Trophoblast cell (in vitro differentiated cells and primary cell): ENCODE results near the gene DGCR6L.
"Not testable (repeated sequence)": the region's sequence is repeated elsewhere in the genome, so short reads cannot be mapped to it uniquely, and the experiment has no call there.

Source experiments
- DNase-seq, 2 donors: peaks; one replicate each; pipeline ENCODE4 v3.0.0-alpha.2; 2016
- H2AFZ ChIP-seq: 2 replicates; pipeline ENCODE4 v1.6.1; 2013; ENCODE audit warnings: low read length, moderate library complexity, mild to moderate bottlenecking; ENCODE audit not compliant: insufficient read depth, poor library complexity
- H2AK5ac ChIP-seq: 2 replicates; pipeline ENCODE4 v1.6.1; 2013; ENCODE audit warnings: mild to moderate bottlenecking, low read length
- H2BK120ac ChIP-seq: 2 replicates; pipeline ENCODE4 v1.6.1; 2013; ENCODE audit warnings: low read length, mild to moderate bottlenecking, moderate library complexity; ENCODE audit not compliant: insufficient read depth, poor library complexity
- H2BK12ac ChIP-seq: 2 replicates; pipeline ENCODE4 v1.6.1; 2013; ENCODE audit warnings: mild to moderate bottlenecking, low read length, moderate library complexity
- H2BK5ac ChIP-seq: 2 replicates; pipeline ENCODE4 v1.6.1; 2013; ENCODE audit warnings: low read length, low read depth, moderate library complexity, mild to moderate bottlenecking; ENCODE audit not compliant: poor library complexity
- H3K14ac ChIP-seq: 2 replicates; pipeline ENCODE4 v1.6.1; 2013; ENCODE audit warnings: mild to moderate bottlenecking, low read length
- H3K18ac ChIP-seq: 2 replicates; pipeline ENCODE4 v1.6.1; 2013; ENCODE audit warnings: mild to moderate bottlenecking, low read length
- H3K23ac ChIP-seq: 2 replicates; pipeline ENCODE4 v1.6.1; 2013; ENCODE audit warnings: low read length
- H3K27ac ChIP-seq: 2 replicates; pipeline ENCODE4 v1.5.1; 2013; ENCODE audit warnings: low read depth, mild to moderate bottlenecking, inconsistent platforms, low read length, moderate library complexity
- H3K27me3 ChIP-seq: 2 replicates; pipeline ENCODE4 v1.6.1; 2013; ENCODE audit warnings: inconsistent platforms, mild to moderate bottlenecking, low read length, moderate library complexity; ENCODE audit not compliant: insufficient read depth
- H3K36me3 ChIP-seq, 2 experiments: 1 replicate in 1 of 2; 2 replicates in 1 of 2; pipeline ENCODE4 v1.6.1; 2013; ENCODE audit warnings: low read length in 2 of 2, mild to moderate bottlenecking in 2 of 2, moderate library complexity in 1 of 2; ENCODE audit not compliant: insufficient read depth in 2 of 2, control insufficient read depth in 1 of 2
- H3K4ac ChIP-seq: 2 replicates; pipeline ENCODE4 v1.6.1; 2013; ENCODE audit warnings: low read depth, mild to moderate bottlenecking, low read length, moderate library complexity
- H3K4me1 ChIP-seq, 2 experiments: 1 replicate in 1 of 2; 2 replicates in 1 of 2; pipeline ENCODE4 v1.6.1; 2013; ENCODE audit warnings: low read length in 2 of 2, mild to moderate bottlenecking in 2 of 2, moderate library complexity in 1 of 2; ENCODE audit not compliant: insufficient read depth in 2 of 2, control insufficient read depth in 1 of 2
- H3K4me2 ChIP-seq: 2 replicates; pipeline ENCODE4 v1.6.1; 2013; ENCODE audit warnings: inconsistent platforms, mild to moderate bottlenecking, low read length, moderate library complexity
- H3K4me3 ChIP-seq: 2 replicates; pipeline ENCODE4 v1.5.1; 2013; ENCODE audit warnings: mild to moderate bottlenecking, low read depth, low read length, inconsistent platforms
- H3K79me1 ChIP-seq: one replicate; pipeline ENCODE4 v1.6.1; 2013; ENCODE audit warnings: low read length
- H3K79me2 ChIP-seq: 2 replicates; pipeline ENCODE4 v1.6.1; 2013; ENCODE audit warnings: low read length, mild to moderate bottlenecking; ENCODE audit not compliant: control insufficient read depth, insufficient read depth, poor library complexity
- H3K9ac ChIP-seq: 2 replicates; pipeline ENCODE4 v1.6.1; 2013; ENCODE audit warnings: mild to moderate bottlenecking, low read length
- H3K9me3 ChIP-seq: 2 replicates; pipeline ENCODE4 v1.6.1; 2013; ENCODE audit warnings: low read depth, mild to moderate bottlenecking, control low read depth, inconsistent platforms, low read length; ENCODE audit not compliant: insufficient read depth
- H4K12ac ChIP-seq: 2 replicates; pipeline ENCODE4 v1.6.1; 2013; ENCODE audit warnings: low read depth, mild to moderate bottlenecking, low read length, moderate library complexity
- H4K8ac ChIP-seq: 2 replicates; pipeline ENCODE4 v1.6.1; 2013; ENCODE audit warnings: low read depth, mild to moderate bottlenecking, low read length, moderate library complexity
- H4K91ac ChIP-seq: one replicate; pipeline ENCODE4 v1.6.1; 2013; ENCODE audit warnings: low read depth, mild to moderate bottlenecking, low read length, moderate library complexity
- WGBS: extraction: QIAGEN DNeasy Blood & Tissue Kit; methylation state at CpG from one replicate; pipeline ENCODE4 v1.1.7; 2013; ENCODE audit warnings: missing lambda C conversion rate; ENCODE audit not compliant: insufficient read length, insufficient coverage; ENCODE audit errors: extremely low coverage; 5-methylcytosine and 5-hydroxymethylcytosine counted together

Gene DGCR6L

DNA sequence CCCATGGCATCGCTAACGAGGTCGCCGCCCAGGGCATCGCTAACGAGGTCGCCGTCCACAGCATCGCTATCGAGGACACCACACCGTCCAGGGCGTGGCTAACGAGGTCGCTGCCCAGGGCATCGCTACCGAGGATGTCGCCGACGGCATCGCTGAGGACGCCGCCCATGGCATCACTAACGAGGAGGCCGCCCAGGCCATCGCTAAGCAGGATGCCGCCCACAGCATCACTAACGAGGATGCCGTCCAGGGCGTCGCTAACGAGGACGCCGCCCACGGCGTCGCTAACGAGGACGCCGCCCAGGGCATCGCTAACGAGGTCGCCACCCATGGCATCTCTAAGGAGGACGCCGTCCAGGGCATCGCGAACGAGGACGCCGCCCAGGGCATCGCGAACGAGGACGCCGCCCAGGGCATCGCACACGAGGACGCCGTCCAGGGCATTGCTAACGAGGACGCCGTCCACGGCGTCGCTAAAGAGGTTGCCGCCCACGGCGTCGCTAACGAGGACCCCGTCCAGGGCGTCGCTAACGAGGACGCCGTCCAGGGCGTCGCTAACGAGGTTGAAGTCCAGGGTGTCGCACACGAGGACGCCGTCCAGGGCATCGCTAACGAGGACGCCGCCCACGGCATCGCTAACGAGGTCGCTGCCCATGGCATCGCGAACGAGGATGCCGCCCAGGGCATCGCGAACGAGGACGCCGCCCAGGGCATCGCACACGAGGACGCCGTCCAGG is 38.8 kb upstream of the DGCR6L start:
- H4K12ac ChIP-seq, H2BK5ac ChIP-seq, H2AK5ac ChIP-seq, H3K4me1 ChIP-seq, H4K8ac ChIP-seq, H3K4me2 ChIP-seq, H4K91ac ChIP-seq, H2BK12ac ChIP-seq, H3K4ac ChIP-seq, DNase-seq, H3K14ac ChIP-seq, H3K27me3 ChIP-seq, H3K27ac ChIP-seq, H2AFZ ChIP-seq, H3K79me1 ChIP-seq, H3K18ac ChIP-seq, H3K36me3 ChIP-seq, H3K79me2 ChIP-seq, H3K9ac ChIP-seq, H3K23ac ChIP-seq, H3K4me3 ChIP-seq, H2BK120ac ChIP-seq: not testable (repeated sequence)
- peaks cover 12% of the 10 kb centered on the region for H3K9me3 ChIP-seq
- no CpG with 5 or more reads among the region's 103 CpGs for WGBS

DNA sequence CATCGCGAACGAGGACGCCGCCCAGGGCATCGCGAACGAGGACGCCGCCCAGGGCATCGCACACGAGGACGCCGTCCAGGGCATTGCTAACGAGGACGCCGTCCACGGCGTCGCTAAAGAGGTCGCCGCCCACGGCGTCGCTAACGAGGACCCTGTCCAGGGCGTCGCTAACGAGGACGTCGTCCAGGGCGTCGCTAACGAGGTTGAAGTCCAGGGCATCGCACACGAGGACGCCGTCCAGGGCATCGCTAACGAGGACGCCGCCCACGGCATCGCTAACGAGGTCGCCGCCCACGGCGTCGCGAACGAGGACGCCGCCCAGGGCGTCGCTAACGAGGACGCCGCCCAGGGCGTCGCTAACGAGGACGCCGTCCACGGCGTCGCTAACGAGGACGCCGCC is 38.1 kb upstream of the DGCR6L start:
- H2BK120ac ChIP-seq, H3K79me1 ChIP-seq, H3K23ac ChIP-seq, H3K14ac ChIP-seq, H2AK5ac ChIP-seq, H2BK5ac ChIP-seq, H3K4me3 ChIP-seq, H3K4ac ChIP-seq, H2BK12ac ChIP-seq, H3K36me3 ChIP-seq, H4K12ac ChIP-seq, H4K8ac ChIP-seq, H2AFZ ChIP-seq, H3K4me2 ChIP-seq, H3K27me3 ChIP-seq, H3K79me2 ChIP-seq, H3K4me1 ChIP-seq, H3K27ac ChIP-seq, H3K18ac ChIP-seq, H4K91ac ChIP-seq, DNase-seq, H3K9ac ChIP-seq: not testable (repeated sequence)
- peaks cover 12% of the 10 kb centered on the region for H3K9me3 ChIP-seq
- WGBS: no CpG with 5 or more reads among the region's 70 CpGs

DNA sequence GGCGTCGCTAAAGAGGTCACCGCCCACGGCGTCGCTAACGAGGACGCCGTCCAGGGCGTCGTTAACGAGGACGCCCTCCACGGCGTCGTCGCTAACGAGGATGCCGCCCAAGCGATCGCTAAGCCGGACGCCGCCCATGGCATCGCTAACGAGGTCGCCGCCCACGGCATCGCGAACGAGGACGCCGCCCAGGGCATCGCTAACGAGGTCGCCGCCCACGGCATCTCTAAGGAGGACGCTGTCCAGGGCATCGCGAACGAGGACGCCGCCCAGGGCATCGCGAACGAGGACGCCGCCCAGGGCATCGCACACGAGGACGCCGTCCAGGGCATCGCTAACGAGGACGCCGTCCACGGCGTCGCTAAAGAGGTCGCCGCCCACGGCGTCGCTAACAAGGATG is 37.0 kb upstream of the DGCR6L start:
- H3K23ac ChIP-seq, H3K4me2 ChIP-seq: not testable (repeated sequence)
- no CpG with 5 or more reads among the region's 66 CpGs for WGBS

DNA sequence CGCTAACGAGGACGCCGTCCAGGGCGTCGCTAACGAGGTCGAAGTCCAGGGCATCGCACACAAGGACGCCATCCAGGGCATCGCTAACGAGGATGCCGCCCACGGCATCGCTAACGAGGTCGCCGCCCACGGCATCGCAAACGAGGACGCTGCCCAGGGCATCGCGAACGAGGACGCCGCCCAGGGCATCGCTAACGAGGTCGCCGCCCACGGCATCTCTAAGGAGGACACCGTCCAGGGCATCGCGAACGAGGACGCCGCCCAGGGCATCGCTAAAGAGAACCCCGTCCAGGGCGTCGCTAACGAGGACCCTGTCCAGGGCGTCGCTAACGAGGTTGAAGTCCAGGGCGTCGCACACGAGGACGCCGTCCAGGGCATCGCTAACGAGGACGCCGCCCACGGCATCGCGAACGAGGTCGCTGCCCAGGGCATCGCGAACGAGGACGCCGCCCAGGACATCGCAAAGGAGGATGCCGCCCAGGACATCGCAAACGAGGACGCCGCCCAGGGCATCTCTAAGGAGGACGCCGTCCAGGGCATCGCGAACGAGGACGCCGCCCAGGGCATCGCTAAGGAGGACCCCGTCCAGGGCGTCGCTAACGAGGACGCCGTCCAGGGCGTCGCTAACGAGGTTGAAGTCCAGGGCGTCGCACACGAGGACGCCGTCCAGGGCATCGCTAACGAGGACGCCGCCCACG is 36.2 kb upstream of the DGCR6L start:
- not testable (repeated sequence) for H2BK120ac ChIP-seq, DNase-seq, H3K27ac ChIP-seq, H3K27me3 ChIP-seq, H3K4ac ChIP-seq, H4K8ac ChIP-seq, H2AFZ ChIP-seq, H3K4me1 ChIP-seq, H3K79me2 ChIP-seq, H2BK5ac ChIP-seq, H4K91ac ChIP-seq, H3K9ac ChIP-seq, H3K4me2 ChIP-seq, H3K79me1 ChIP-seq, H4K12ac ChIP-seq, H3K18ac ChIP-seq, H3K36me3 ChIP-seq, H3K14ac ChIP-seq, H2AK5ac ChIP-seq, H2BK12ac ChIP-seq, H3K23ac ChIP-seq, H3K4me3 ChIP-seq
- peaks cover 12% of the 10 kb centered on the region for H3K9me3 ChIP-seq
- no CpG with 5 or more reads among the region's 98 CpGs for WGBS

More for the DNA sequence above, 37.0 kb upstream of the DGCR6L start:
- not testable (repeated sequence) for H3K14ac ChIP-seq, H3K9ac ChIP-seq, H2AFZ ChIP-seq, H3K4ac ChIP-seq, H3K27me3 ChIP-seq, H3K36me3 ChIP-seq, H2BK120ac ChIP-seq, H2BK12ac ChIP-seq, H3K18ac ChIP-seq, DNase-seq, H2BK5ac ChIP-seq, H4K8ac ChIP-seq, H4K91ac ChIP-seq, H4K12ac ChIP-seq, H3K4me1 ChIP-seq, H3K27ac ChIP-seq, H3K79me1 ChIP-seq, H2AK5ac ChIP-seq, H3K79me2 ChIP-seq, H3K4me3 ChIP-seq
- H3K9me3 ChIP-seq: peaks cover 12% of the 10 kb centered on the region
